HG03378 (cell line): ENCODE data around the gene PLA2G6.
"Not testable (repeated sequence)": the region's sequence is repeated elsewhere in the genome, so short reads cannot be mapped to it uniquely, and the experiment has no call there.

Experiments
- ATAC-seq: cut with Tn5 transposase; IDR thresholded peaks from one replicate; pipeline ENCODE4 v1.9.1; 2021; ENCODE audit warnings: mild to moderate bottlenecking, moderate library complexity; ENCODE audit not compliant: unreplicated experiment

The PLA2G6 gene

DNA sequence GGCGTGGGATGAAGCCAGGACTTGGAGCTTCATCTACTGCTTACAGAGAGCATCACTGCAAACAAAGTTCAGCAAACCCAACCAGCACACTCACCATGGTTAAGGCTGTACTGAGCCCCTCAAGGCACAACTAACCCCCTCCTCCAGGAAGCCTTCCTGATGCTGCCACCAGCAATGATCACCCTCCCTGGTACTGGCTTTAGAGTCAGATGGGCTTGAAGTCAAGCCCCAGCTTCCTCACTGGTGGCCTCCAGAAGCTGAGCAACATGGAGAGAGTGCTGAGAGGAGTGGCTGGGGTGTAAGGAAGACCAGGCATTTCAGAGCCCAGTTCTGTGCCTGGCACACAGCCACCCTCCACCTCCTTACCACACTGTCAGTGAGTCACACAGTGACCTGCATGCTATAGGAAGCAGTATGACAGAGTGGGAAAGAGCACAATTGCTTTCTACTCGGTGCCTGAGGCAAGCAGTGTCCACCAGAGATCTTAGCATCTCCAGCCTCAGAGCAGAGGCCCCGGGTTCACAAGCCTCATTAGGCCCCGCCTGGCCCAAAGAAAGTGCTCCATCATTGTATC, 46.4 kb downstream of the PLA2G6 start:
- no peak for ATAC-seq

DNA sequence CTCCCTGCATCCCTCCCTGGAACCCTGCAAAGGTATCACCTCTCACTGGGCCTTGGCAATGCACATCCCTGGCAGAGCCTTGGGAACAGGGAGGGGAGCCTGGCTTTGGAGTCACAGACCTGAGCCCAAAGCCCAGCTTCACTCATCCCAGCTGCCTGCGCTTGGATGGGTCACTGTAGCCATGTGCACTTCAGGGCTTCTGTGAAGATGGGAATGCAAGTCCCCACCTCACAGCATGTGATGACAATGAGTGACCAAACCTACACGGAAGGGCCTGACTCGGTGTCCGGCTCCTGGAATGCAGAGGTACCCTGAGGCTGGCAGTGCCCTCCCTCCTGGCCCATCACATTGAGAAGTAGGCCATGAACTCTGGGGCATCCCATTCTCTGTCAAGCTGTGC, 48.3 kb downstream of the PLA2G6 start:
- ATAC-seq = no peak

DNA sequence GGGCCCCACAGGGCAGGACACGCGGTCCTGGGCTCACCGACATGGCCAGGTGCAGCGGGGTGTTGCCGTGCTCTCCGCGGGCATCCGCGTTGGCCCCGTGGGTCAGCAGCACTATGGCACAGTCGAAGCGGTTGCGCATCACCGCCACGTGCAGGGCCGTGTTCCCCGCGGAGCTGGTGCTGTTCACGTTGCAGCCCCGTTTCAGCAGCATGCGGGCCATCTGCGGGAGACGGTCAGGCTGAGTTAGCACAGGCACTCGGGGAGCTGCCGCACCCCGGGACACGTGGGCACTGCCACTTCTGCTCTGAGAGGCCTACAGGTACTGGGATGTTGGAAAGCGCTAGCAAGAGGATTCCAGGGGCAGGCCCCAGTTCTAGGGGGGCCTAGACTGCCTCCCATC, 48.8 kb downstream of the PLA2G6 start:
- no peak for ATAC-seq

DNA sequence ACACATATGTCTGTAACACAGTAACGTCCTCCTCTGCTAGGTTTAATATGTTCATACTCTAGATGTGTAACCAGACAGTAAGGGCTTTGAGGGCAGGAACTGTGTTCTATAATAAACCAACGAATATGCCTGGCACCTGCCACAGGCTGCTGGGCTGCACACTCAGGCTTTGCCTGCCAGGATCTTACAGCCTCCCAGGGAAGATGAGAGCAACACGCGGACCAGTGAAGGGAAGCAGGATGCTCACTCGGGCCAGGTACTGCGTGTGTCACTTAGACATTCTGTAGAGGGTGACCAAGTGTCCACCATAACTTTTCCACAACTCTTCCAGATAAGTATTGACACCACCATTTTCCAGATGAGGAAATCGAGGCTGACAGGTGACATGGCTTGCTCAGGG, 49.5 kb downstream of the PLA2G6 start:
- no peak for ATAC-seq

DNA sequence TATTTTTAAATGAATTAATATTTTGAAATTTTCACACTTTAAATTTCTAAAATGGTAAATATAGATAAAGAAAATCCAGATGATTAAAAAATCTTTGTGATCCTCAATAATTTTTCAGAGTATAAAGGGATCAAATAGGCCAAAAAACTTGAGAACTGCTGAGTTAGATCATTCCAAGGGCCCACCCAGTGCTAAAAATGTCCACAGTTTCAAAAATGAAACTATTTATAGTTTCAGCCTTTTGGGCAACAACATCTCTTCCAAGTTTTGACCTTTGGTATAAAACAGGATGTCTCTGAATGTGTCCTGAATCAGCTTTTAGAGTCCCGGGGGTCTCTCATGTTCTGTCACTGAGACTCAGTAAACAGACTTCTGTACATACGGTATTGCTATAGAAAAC, 50.2 kb downstream of the PLA2G6 start:
- ATAC-seq = no peak

DNA sequence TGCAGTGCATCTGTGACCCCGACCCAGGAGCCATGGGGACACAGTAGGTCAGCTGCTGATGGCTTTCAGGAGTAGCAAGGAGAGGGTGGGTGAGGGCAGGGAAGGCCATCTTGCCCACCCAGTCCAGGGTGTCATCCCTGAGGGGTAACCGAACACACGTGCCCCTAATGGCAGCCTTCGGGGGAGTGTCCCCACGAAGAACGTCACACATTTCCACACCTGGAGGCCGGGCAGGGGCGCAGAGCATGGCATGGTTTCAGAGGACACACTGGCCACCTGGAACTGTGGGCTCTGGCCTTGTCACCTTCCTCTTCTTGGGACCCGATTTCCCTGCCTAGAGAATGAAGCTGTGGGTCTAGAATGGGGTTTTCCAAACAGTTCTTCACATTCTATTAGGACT, 51.8 kb downstream of the PLA2G6 start:
- no peak for ATAC-seq

DNA sequence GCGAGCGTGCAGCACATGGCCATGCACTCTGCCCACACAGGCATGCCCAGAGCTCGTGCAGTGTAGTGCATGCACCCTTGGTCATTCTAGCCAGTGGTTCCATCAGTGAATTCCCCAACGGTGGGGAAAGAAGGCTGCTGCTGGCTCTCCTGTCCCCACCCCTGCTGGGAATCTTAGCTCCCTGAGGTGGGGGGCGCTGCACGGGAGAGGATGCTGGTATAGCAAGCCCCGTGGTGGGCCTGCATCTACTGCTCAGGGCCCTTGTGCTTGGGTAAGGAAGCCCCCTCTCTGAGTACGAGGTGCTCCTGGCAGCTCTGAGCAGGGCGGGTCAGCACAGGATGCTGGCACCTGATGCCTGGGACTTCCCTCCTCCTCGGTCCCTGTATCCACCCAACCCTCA, 52.6 kb downstream of the PLA2G6 start:
- no peak for ATAC-seq

DNA sequence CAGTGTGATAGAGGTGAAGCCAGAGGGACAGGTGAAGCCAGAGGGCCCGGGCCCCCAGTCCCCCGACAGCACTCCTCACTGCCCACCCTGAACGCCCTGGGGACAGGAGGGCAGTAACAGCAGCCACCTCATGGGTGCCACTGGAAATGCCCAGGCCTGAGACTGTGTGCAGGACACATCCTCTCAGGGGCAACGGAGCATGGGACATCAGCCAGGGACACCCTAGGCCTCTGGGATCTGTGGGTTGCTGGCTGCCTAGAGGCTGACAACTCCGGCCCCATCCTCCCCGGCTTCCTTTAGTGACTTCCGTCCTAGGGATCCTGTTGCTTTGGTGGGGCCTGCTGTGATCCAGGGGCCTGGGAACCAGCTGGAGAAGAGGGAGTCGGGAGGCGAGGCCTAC, 53.8 kb downstream of the PLA2G6 start:
- ATAC-seq = no peak

DNA sequence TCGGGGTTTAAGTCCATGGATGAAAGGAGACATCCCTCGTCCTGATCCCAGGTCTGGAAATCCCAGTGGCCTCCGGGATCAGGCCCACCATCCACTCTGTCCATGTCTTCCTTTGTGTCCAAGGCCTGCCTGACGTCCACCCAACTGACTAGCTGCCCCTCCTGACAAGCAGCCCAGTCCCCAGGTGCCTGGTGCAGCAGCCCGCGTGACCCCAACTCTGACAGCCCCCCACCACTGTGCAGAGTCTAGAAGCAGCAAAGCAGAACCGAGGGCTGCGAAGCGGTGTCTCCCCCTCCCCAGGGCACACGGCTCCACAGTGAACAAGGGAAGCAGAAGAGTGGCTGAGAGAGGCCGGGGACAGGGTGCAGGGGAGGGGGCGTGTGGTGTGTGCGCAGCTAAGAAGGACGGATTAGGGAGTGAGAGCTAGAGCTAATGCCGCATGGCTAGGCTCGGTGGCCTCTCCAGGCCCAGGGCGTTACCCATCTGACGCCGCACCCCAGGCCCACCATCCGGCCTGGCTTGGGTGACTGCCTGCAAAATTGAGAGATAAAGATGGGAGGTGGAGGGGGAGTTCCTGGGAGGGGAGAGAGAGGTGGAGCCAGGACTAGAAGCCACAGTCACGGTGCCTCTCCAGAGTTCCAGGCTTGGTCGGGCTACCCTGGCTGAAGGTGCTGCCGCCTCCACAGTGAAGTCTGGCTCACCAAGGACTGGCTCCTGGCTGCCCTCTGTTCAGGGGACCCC, 54.5 kb downstream of the PLA2G6 start:
- no peak for ATAC-seq

DNA sequence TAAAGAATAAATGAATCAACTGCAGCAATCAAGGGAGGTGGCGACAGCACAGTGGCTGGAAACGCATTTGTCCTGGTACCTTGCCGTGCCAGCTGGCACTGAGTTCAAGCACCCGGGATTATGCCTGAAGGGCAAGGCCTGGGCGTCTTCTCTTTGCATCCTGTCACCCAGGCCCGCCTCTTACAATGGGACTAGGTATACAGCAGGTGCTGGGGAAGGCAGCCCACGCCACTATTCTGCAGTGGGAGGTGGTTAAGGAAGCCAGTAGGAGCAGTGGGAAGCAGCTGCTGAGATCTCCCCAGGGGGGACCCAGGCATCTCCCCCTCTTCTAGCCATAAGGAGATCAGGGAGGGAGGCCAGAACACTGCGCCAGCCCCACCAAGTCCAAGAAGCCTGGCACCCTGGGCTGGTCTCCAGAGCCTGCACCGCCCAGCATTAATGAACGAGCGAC, 55.9 kb downstream of the PLA2G6 start:
- ATAC-seq = no peak

DNA sequence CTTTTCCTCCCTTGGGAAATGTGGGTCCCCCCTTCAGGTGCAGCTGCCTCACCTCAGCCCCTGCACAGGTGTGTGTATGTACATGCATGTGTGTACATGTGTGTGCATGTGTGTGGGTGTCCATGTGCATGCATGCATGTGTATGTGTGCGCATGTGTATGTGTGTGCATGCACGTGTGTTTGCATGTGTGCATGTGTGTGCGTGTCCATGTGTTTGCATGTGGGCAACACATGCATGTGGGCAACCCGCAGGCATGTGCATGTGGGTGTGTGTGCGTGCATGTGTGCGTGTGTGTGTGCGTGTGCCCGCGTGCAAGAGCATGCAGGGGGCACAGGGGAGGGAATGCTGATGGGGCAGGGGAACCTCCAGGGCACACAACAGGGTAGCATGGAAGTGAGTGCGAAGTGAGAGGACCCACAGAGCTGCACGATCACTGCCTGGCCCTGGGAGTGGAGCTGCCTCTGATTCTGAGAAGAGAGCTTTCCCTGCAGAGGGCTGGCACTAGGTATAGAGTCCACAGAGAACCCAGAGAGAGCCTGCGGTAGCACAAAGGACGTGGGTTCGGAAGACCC, 56.5 kb downstream of the PLA2G6 start:
- no peak for ATAC-seq

DNA sequence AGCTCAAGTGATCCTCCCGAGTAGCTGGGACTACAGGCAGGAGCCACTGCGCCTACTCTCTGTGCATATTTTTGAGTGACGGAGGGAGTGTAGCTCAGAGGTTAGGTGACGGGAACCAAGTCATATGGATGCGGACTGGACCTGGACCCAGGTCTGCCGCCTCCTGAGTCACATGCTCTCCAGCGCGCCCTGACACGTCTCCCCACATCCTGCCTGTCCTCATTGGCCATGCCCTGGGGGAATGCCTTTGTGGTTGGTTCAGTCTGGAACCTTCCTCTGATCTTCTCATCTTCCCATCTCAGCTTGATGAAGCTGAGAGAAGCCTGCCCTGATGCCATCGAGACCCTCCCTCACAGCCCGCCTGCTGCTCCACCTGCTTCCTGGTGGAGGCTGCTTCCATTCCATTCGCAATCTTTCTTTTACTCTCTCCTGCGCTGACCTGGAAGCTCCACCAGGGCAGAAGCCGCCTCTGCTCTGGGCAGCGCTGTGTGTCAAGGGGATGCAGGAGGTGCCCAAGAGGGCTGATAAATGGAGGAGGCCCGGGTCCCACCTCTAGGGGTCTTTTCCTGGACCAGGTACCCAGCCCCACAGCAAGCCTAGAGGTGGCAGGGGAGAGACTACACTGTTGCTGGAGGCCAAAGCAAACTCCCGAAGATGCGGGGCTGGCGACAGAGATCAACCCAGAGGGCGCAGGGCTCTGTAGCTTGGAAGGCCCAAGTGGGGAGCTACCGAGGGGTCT, 57.2 kb downstream of the PLA2G6 start:
- no peak for ATAC-seq

DNA sequence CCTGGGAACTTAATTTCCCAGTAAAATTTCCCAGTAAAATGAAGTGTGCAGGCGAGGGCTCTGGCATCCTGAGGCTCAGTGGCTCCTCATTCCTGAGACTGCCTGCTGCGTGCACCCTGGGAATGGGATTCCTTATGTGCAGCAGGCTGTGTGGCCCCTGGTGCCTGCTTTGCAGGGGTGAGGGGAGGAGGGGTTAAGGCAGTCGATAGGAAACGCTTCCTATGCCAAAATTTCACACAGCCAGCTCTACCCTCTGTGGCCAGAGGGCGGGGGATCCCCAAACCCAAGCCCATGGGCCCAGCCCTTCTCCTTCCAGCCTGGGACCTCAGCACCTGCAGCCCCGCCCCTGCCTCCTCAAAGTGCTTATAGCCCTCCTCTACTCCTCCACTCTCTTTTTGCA, 59.0 kb downstream of the PLA2G6 start:
- no peak for ATAC-seq

DNA sequence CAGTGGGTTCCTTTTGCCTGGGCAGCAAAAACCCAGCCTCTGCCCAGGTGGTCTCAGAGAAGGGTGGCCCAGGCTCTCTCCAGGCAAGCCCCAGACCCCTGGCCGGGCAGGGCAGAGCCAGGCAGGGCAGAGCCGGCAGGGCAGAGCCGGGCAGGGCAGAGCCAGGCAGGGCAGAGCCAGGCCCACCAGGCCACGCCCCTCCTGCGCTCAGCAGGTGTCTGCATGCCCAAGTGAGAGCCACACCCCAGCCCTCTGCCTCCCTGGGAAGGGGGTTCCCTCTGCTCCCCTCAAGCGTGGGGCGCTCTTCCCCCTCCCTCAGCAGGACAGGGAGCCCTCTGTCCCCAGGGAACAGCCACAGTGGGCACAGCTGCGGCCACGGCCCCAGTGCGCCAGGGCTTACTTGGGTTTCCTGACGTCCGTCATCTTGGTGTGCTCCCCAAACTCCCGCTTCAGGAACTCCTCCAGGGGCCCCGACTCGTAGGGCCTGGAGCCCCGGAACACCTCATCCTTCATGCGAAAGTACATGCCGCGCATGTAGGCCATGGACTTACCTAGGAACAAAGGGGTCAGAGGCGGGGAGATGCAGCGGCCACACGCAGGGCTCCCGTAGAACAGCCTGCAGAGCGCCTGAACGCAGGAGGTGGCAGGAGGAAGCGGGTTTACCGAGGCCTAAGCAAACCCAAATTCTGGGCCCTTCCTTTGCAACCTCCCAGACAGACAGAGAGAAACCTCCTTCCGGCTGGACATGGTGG, 61.1 kb downstream of the PLA2G6 start:
- no peak for ATAC-seq

DNA sequence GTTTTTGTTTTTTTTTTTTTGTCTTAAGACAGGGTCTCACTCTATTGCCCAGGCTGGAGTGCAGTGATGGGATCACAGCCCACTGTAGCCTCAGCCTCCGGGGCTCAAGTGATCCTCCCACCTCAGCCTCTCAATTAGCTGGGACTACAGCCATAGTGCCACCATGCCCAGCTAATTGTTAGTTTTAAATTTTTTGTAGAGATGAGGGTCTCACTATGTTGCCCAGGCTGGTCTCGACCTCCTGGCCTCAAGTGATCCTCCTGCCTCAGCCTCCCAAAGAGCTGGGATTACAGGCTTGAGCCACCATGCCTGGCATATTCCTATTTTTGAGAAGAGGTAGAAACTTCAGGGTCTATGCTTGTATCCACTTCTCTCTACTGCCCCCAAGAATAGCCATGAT, 62.9 kb downstream of the PLA2G6 start:
- ATAC-seq = not testable (repeated sequence)

DNA sequence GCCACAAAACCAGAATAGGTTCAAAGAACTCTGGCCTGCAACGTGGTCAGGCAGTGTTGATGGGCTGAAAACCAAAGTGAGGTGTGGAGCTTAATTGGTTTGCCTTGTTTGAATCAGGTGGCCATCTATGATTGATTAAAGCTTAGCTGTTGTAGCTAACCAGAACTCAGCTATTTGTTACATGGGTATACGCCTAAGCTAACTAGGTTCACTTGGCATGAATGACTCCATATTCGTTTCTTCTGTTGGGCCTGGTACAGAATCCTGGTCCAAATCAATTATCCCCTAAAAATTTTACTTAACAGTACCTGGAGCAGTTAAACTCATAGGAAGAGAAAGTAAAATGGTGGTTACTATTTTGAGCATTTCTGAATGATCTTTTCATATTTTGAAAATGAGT, 63.4 kb downstream of the PLA2G6 start:
- no peak for ATAC-seq

DNA sequence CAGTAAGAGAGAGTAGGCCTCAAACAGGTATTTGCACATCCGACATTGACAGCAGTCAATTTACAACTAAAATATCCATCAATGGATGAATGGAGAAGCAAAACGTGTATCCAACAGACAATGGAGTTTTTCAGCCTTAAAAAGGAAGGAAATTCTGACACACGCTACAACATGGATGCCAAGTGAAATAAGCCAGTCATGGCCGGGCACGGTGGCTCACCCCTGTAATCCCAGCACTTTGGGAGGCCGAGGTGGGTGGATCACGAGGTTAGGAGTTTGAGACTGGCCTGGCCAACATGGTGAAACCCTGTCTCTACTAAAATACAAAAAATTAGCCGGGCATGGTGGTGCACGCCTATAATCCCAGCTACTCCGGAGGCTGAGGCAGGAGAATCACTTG, 64.1 kb downstream of the PLA2G6 start:
- not testable (repeated sequence) for ATAC-seq

DNA sequence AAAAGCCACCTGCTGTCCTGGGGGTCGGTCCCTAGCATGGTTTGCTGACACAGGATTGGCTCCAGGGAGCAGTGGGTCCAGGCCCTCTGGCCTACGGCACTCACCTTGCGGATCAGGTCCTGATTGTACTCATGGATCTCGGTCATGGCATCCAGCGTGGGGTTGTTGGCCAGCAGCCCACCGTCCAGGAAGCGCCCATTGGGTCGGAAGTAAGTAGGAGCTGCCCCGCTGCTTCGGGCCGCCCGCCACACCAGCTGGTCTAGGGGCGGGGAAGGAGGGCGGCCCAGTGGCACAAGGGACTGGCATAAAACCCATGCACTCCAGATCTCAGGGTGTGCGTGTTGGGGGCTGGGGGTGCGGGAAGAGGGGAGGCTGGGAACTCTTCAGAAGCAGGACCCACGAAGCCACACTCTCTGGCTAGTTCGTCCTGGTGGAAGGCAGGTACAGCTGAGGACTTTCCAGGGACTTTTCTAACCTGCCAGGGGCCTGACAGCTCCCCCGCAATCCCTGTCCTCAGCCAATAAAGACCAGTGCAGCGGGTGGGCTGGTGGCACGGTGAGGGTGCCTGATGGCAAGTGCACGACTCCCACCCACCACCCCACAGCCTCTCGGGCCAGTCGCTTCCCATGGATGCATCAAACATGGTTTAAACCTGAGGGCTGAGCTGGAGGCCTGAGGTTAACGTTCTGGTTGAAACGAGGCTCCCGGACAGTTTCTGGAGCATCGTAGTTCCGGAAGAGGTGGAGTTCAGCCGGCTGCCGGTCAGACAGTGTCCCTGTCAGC, 66.0 kb downstream of the PLA2G6 start:
- ATAC-seq = no peak

DNA sequence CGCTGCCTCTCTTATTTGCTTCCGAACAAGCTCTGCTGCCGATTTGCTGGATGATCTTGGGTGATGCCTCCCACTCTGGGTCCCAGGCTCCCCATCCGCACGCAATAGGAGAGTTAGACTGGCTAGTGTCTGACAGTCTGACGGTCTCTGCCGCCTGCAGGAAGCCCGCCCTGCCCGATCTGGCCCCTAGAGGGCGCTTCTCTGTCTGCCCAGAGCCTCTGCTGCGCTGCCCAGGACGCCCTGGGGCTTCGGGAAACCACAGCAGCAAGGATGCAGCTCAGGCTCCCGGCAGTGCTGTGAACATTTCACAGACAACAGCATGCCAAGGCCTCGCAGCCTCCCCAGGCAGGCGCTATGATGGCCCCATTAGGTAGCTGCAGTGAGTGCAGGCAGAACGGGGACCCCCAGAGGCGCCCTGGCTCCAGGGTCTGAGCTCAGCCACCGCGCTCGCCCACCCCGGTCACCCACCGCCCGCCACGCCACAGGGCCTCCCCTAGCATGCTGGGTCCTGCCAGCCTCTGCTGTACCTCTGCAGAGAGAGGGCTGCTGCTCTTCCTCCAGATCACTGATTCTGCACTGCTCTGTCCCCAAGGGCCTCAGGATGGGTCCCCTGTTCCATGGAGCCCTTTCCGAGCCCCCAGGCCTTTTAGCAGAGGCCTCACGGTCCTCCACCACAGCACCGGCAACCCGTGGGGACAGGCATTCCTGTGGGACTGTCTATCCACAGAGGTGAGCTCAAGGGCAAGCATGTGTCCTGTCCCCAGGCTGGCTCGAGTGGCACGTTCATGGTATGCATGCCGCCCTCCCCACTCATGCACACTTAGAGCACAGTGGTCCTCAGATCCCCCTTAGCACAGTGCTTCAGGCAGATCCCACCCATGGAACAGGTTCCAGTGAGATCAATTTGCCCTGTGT, 66.9 kb downstream of the PLA2G6 start:
- no peak for ATAC-seq
